Activated CD4-positive, alpha-beta T cell treated with anti-CD3 and anti-CD28 coated beads, Interleukin-2, amount 50 U/mL, for 16 hours (primary cell): ENCODE data around the gene CEPT1.
A peak's percentile ranks its signal among the peaks of the same experiment; 100 is the strongest.
"Not testable (repeated sequence)": the region's sequence is repeated elsewhere in the genome, so short reads cannot be mapped to it uniquely, and the experiment has no call there.

Experiments
- DNase-seq: peaks from one replicate; pipeline ENCODE4 v3.0.0-alpha.2; 2020

Gene CEPT1

GRCh38 chr1:111139956-111140679 is at the start of gene CEPT1, which contains the start of gene DRAM2:
CEPT1 (plus strand) TSS chr1:111140223; CDS start chr1:111147715, 7,492 bp downstream.
DRAM2 (minus strand) TSS chr1:111140093; CDS start chr1:111131554, 8,539 bp downstream.
- peak; percentile 96 for DNase-seq

DNA sequence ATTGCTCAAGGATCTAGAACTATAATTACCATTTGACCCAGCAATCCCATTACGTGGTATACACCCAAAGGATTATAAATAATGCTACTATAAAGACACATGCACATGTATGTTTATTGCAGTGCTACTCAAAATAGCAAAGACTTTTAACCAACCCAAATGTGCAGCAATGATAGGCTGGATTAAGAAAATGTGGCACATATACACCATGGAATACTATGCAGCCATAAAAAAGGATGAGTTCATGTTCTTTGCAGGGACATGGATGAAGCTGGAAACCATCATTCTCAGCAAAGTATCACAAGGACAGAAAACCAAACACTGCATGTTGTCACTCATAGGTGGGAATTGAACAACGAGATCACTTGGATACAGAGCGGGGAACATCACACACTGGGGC is 44.6 kb upstream of the CEPT1 start:
- not testable (repeated sequence) for DNase-seq

GRCh38 chr1:111097356-111098099 is 42.5 kb upstream of the CEPT1 start:
- no peak for DNase-seq

DNA sequence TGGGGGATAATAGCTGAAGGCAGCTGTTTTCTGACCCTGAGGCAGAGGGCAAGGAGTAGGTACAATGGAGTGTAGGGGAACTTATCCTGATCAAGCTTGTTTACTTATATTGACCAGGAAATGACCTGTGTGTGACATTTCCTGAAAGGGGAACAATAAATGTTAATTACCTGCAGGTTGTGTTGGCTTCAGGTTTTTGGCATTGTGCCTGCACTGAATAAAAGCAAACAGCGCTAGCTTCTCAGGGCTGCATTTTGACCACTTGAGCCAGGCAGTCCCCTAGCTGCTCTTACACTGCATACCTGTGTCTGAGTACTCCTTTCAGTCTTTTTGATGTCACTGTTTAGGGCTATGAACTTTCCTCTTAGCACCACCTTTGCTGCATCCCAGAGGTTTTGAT is 40.7 kb upstream of the CEPT1 start:
- no peak for DNase-seq

GRCh38 chr1:111101854-111102642 is 38.0 kb upstream of the CEPT1 start:
- DNase-seq = no peak

- DNase-seq = no peak
These were observed 35.0 kb upstream of the CEPT1 start for GRCh38 chr1:111104981-111105380.

- DNase-seq = no peak
These were observed 29.7 kb upstream of the CEPT1 start for GRCh38 chr1:111110197-111110899.

DNA sequence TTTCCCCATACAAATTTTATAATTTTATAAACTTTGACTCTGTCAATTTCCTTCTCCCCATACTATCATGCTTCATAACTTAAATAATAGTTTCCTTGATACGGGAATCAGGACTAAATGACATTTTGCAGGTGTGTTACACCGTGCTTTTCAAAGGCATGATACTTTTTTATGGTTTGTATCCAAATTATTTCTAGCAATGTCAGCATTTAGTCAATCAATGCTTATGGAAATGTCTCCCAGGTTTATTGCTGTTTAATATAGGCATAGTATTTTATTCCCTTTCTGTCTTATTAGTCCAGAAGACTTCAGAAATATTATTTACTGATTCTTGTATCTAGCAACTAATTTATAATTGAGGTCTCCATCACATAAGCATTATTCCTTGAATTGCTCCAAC is 23.5 kb upstream of the CEPT1 start:
- no peak for DNase-seq

DNA sequence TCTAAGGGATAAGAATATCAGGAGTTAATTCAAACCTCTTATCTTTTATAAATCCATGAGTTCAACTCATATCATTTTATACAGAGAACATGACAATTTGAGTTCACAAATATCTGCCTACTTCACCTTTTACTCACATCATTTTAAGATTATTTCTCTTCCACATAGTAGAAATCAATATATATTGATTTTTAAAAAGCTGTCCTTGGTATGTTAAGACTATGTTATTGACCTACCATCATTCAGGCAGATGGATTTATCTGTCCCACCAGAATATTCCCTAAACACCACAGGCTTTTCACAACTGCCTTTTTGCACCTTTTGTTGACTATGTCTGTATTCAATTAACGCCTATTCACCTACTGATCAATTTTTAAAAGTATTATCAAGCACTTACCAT is 13.7 kb upstream of the CEPT1 start:
- no peak for DNase-seq

DNA sequence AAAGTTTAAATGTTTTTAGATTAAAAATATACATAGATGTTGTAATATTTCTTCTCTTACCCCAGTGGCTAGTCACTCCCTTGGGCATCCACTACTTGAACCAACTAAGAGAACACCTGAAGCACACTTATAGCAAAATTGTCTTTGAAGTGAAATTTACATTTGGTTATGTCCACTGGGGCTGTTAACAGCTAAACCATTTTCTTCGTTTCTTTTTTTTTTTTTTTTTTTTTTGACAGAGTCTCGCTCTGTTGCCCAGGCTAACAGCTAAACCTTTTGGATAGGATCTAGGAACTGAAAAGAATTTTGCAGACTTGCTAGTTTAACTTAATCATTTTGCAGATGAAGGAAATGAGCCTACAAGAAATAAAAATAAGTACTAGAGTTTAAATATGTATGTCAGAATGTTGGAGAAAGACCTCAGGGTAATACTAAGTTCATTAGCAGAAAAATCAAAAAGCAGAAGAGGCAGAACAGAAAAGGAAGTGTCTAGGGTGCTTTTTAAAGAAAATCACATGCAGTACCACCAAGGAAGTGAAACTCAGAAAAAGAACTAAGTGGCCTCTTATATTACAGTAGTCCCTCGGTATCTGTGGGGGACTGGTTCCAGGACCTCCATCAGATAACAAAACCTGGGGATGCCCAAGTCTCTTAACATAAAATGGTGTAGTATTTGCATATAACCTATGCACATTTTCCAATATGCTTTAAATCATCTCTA is 11.9 kb upstream of the CEPT1 start:
- DNase-seq = no peak

GRCh38 chr1:111129376-111129775 is 10.6 kb upstream of the CEPT1 start:
- DNase-seq = no peak

DNA sequence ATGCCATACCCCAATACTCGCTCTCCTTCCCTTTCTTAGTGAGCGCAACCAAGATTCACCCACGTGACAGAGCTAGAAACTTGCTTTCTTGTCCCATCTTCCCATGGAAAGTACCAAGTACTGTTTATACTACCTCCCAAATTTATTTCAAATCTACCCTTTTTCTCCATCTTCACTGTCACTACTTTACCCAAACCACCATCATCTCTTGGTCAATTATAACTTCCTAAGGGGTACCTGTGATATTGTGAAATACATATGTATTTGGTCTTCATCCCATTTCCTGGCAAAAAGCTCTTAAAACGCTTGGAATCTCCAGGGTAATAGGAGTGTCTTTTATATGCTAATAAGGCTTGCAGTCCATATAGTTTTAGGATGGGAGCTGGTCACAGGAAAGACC is 8.3 kb upstream of the CEPT1 start:
- DNase-seq = no peak

GRCh38 chr1:111133866-111134265 is 6.2 kb upstream of the CEPT1 start:
- DNase-seq = no peak

- peak; percentile 47 for DNase-seq
These were observed 583 bp upstream of the CEPT1 start for GRCh38 chr1:111139324-111139955.

DNA sequence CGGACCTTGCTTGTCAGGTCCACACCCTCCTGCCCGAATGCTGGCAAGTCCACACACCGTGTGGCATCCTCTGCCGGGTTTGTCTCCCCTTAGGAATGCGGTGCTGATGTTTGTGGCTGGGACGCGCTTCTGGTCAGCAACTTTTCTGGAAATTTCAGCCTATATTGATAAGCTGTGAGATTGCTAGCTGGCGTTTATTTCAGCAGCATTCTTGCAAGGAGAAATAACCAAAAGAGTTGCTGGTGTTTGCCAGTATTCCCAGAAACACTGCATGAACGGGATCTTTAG is 601 bp downstream of the CEPT1 start:
- DNase-seq = no peak

DNA sequence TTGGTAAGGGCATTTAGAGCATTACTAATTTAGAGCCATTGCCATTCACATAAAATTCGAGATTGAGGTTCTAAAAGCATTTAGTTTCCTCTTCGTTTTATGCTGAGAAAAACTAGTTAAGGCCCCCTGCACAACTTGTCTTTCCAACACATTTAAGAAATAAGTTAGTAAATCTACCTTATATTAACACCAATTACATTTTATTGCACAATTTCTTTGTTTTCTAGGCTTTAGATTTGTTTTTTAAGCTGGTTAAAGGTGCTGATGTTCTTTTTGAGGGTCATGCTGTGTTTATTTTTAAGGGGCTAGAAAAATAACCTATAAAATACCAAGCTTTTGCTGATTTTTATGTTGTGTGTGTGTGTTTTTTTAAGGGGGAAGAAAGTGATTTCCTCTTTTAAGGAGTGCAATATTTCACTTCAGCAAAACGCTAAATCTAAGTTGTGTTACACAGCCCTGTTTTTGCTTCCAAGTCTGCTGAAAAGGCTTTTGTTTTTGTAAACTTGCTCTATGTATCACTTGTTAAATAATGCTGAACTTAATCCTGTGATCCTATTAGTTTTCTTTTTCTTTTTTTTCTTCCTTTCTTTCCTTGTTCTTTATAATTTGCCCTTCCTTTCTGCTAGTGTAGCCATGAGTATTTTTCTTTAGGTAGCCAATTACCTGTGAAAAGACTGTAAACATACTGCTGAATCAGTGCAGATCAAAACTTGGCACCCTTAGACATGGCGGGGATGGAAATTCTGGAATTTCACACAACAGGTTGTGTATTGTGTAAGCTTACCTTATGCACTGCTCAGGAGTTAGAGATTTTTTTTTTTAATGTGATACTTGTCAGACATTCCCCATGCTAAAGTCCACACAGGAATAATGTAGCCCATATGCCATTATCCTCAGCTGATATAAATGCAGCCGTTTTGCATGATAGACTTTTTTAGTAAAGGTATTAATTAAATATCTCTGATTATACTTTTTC is 1.5 kb downstream of the CEPT1 start:
- no peak for DNase-seq

GRCh38 chr1:111142356-111142975 is 2.4 kb downstream of the CEPT1 start:
- DNase-seq = no peak

- DNase-seq = no peak
These were observed 5.5 kb downstream of the CEPT1 start for GRCh38 chr1:111145542-111145941.

GRCh38 chr1:111145963-111146768 is 6.1 kb downstream of the CEPT1 start:
- peak; percentile 9 for DNase-seq
